Right renal pelvis (tissue), 4 donors: Measurements from ENCODE around the gene NAA50. TPM values are rescaled to one million over a fixed set of nuclear protein-coding genes. Genes with fewer than 3 reads are reported as not detected.

Experiments
- DNase-seq, 4 donors: peaks; one replicate each; pipeline ENCODE4 v3.0.0-alpha.2; 2013; ENCODE audit warnings: low read depth in 4 of 4, low spot score in 3 of 4, missing footprints in 1 of 4
- polyA plus RNA-seq, 4 donors: library from polyadenylated mRNA; unstranded; fragments of 120-200 nt; gene quantifications; one replicate each; pipeline ENCODE4 v1.2.1, GENCODE V29; 2013; ENCODE audit not compliant: insufficient read length in 4 of 4

The NAA50 gene
- polyA plus RNA-seq, 4 donors, result 135 to 153 (median 147) TPM

GRCh38 chr3:113743006-113743630 is 2.9 kb downstream of the NAA50 start:
- no peak for DNase-seq

- no peak for DNase-seq
Observed at GRCh38 chr3:113741620-113742019, 4.4 kb downstream of the NAA50 start.

GRCh38 chr3:113741086-113741485 is 5.0 kb downstream of the NAA50 start:
- no peak for DNase-seq

- peak; percentile 33 to 43 (median 36) for DNase-seq
Observed at GRCh38 chr3:113736548-113737089, 9.4 kb downstream of the NAA50 start.

- DNase-seq, result no peak
Observed at GRCh38 chr3:113731694-113732093, 14.4 kb downstream of the NAA50 start.

- no peak for DNase-seq
Observed at GRCh38 chr3:113730550-113730949, 15.5 kb downstream of the NAA50 start.

- no peak for DNase-seq
Observed at GRCh38 chr3:113728661-113729060, 17.4 kb downstream of the NAA50 start.

GRCh38 chr3:113721636-113722035 is 24.4 kb downstream of the NAA50 start:
- DNase-seq, result no peak

- DNase-seq, result no peak
Observed at GRCh38 chr3:113719758-113720157, 26.3 kb downstream of the NAA50 start.

- no peak for DNase-seq
Observed at GRCh38 chr3:113719294-113719693, 26.8 kb downstream of the NAA50 start.

- DNase-seq, result no peak
Observed at GRCh38 chr3:113717818-113718217, 28.2 kb downstream of the NAA50 start.

- DNase-seq, result no peak
Observed at GRCh38 chr3:113717308-113717707, 28.7 kb downstream of the NAA50 start.

GRCh38 chr3:113714702-113715101 is 31.3 kb downstream of the NAA50 start:
- no peak for DNase-seq

- no peak for DNase-seq
Observed at GRCh38 chr3:113712129-113712528, 33.9 kb downstream of the NAA50 start.

- no peak for DNase-seq
Observed at GRCh38 chr3:113707835-113708234, 38.2 kb downstream of the NAA50 start.

- no peak for DNase-seq
Observed at GRCh38 chr3:113698956-113699355, 47.1 kb downstream of the NAA50 start.

GRCh38 chr3:113698213-113698742 is 47.8 kb downstream of the NAA50 start:
- DNase-seq, result no peak

- DNase-seq, result no peak
Observed at GRCh38 chr3:113697500-113698090, 48.5 kb downstream of the NAA50 start.

GRCh38 chr3:113696658-113697499 is 49.2 kb downstream of the NAA50 start:
- peak; percentile 96 to 100 (median 98) for DNase-seq

GRCh38 chr3:113695786-113696645 is 50.0 kb downstream of the NAA50 start, which contains the start of gene USF3:
Gene USF3 (minus strand): TSS chr3:113696642. CDS start chr3:113674878, 21,764 bp downstream.
- peak in 2 of 4 donors; percentile 22 to 61 for DNase-seq
